Mucosa of descending colon (tissue), 3 donors: ENCODE data around the gene RNF167. TPM values are rescaled to one million over a fixed set of nuclear protein-coding genes. Genes with fewer than 3 reads are reported as not detected.
A peak's percentile ranks its signal among the peaks of the same experiment; 100 is the strongest.

Experiments used
- ATAC-seq: fragments of 200-7000 bp; cut with Tn5 transposase; one replicate; pipeline ENCODE4 v1.9.1; 2020; ENCODE audit warnings: mild to moderate bottlenecking, moderate library complexity
- DNase-seq, 3 donors: peaks; one replicate each; pipeline ENCODE4 v3.0.0-alpha.2; 2020
- H3K36me3 ChIP-seq: fragments of 200-600 bp; one replicate; pipeline ENCODE4 v1.8.0; 2021; ENCODE audit warnings: low read depth, mild to moderate bottlenecking
- H3K4me1 ChIP-seq: fragments of 200-600 bp; one replicate; pipeline ENCODE4 v1.8.0; 2021; ENCODE audit warnings: low read depth, mild to moderate bottlenecking
- H3K4me3 ChIP-seq: fragments of 200-600 bp; one replicate; pipeline ENCODE4 v1.8.0; 2021; ENCODE audit warnings: mild to moderate bottlenecking
- H3K9me3 ChIP-seq: fragments of 200-600 bp; one replicate; pipeline ENCODE4 v1.8.0; 2021; ENCODE audit warnings: mild to moderate bottlenecking
- CTCF ChIP-seq: fragments of 200-600 bp; IDR thresholded peaks from one replicate; pipeline ENCODE4 v1.8.0; 2022; ENCODE audit warnings: antibody characterized with exemption, mild to moderate bottlenecking
- intact Hi-C, 2 donors: fragments of 100-400 bp; cut with DNase I in 1 of 2; cut with micrococcal nuclease in 1 of 2; formaldehyde crosslinking; loops; one replicate each; pipeline versions ENCODE4 v1.11.0 to v1.11.1; 2022; cut with DNase I, micrococcal nuclease
- total RNA-seq, 3 donors: library from RNA; stranded (reverse); fragmentation: NEBNext Ultra II Directional in 2 of 3; extraction: Animal tissue kit (Norgen Biotek cat#: 25700) in 2 of 3; gene quantifications; one replicate each; pipeline versions ENCODE4 v1.2.1 to v1.2.4, GENCODE V29; 2021 to 2023
- donor health status: DM: no; HTN: no; CAD: no; lungs with moderate emphysema.
- donor health status: DM: no; HTN: no; CAD: no.
- donor health status: DM: no; HTN: yes; CAD: no.

Gene RNF167
- total RNA-seq, 3 donors from 2014 or later = 90.8 to 118 (median 114) TPM

GRCh38 chr17:4897785-4898184, 42.3 kb upstream of the RNF167 start:
- no peak for DNase-seq
- ATAC-seq = no peak
- TF ChIP-seq CTCF = no peak
- Histone ChIP-seq H3K4me3 (no peak overlapping the region), H3K36me3 (peaks cover 3% of the 10 kb centered on the region), H3K4me1 (peaks cover 30% of the 10 kb centered on the region), H3K9me3 (no peaks in the 10 kb centered on the region)
- intact Hi-C loops = loop anchor here in 1 of 2 donors (10.0 kb wide), 1 partner anchor 173 kb away; no protein-coding TSS in a partner anchor

GRCh38 chr17:4898351-4898750, 41.7 kb upstream of the RNF167 start:
- no peaks in the 10 kb centered on the region for H3K9me3 ChIP-seq
- ATAC-seq (no peak), DNase-seq (peak in 2 of 3 donors; percentile 28 to 47)
- peaks cover 36% of the 10 kb centered on the region for H3K4me1 ChIP-seq
- H3K4me3 ChIP-seq = no peak overlapping the region
- TF ChIP-seq CTCF = no peak
- intact Hi-C loops = loop anchor here in 1 of 2 donors (10.0 kb wide), 1 partner anchor 174 kb away; no protein-coding TSS in a partner anchor
- H3K36me3 ChIP-seq = peaks cover 3% of the 10 kb centered on the region

GRCh38 chr17:4898927-4899326, 41.1 kb upstream of the RNF167 start:
- intact Hi-C loops = loop anchor here in 1 of 2 donors (10.0 kb wide), 1 partner anchor 174 kb away; no protein-coding TSS in a partner anchor

GRCh38 chr17:4899341-4900230, 40.5 kb upstream of the RNF167 start, which contains the start of gene C17orf107:
Gene C17orf107, plus strand, starts transcription at chr17:4899536. Its CDS starts 227 bp downstream, at chr17:4899763.
- TF ChIP-seq CTCF = no peak
- Histone ChIP-seq H3K4me3 (peak within 1 kb of the TSS; percentile 17), H3K9me3 (no peaks in the 10 kb centered on the region), H3K36me3 (peaks cover under 1% of the 10 kb centered on the region), H3K4me1 (peaks cover 40% of the 10 kb centered on the region)
- DNase-seq = peak; percentile 89 to 93 (median 90)
- intact Hi-C loops = loop anchor here in 1 of 2 donors (10.0 kb wide), 1 partner anchor 175 kb away; no protein-coding TSS in a partner anchor
- peak; percentile 75 for ATAC-seq

More at GRCh38 chr17:4898927-4899326, 41.1 kb upstream of the RNF167 start:
- Histone ChIP-seq H3K36me3 (peaks cover 3% of the 10 kb centered on the region), H3K9me3 (no peaks in the 10 kb centered on the region), H3K4me1 (peaks cover 40% of the 10 kb centered on the region), H3K4me3 (no peak overlapping the region)
- TF ChIP-seq CTCF = no peak
- ATAC-seq (no peak), DNase-seq (peak in 2 of 3 donors; percentile 19 to 71)

GRCh38 chr17:4900231-4901107, 39.6 kb upstream of the RNF167 start:
- ATAC-seq = peak; percentile 11
- Histone ChIP-seq H3K36me3 (no peaks in the 10 kb centered on the region), H3K4me3 (no peak overlapping the region), H3K9me3 (no peaks in the 10 kb centered on the region), H3K4me1 (peaks cover 40% of the 10 kb centered on the region)
- intact Hi-C loops = no loop called here
- TF ChIP-seq CTCF = no peak
- DNase-seq = peak; percentile 21 to 82 (median 67)
